HAP-1 (cell line): ENCODE results near the gene HIGD1A.
"Not testable (repeated sequence)": the region's sequence is repeated elsewhere in the genome, so short reads cannot be mapped to it uniquely, and the experiment has no call there.

Experiments used
- DNase-seq, 2 experiments: peaks; one replicate each; pipeline ENCODE4 v3.0.0-alpha.2; 2016 to 2020; ENCODE audit warnings: low spot score in 2 of 2
- H3K27me3 ChIP-seq: fragments of 250-450 bp; sonication (Bioruptor Pico); 2 replicates; pipeline ENCODE4 v1.5.1; 2020; ENCODE audit warnings: low read depth, mild to moderate bottlenecking, moderate library complexity
- H3K36me3 ChIP-seq: fragments of 250-450 bp; sonication (Bioruptor Pico); replicated peaks from 2 replicates; pipeline ENCODE4 v1.5.1; 2020; ENCODE audit warnings: mild to moderate bottlenecking
- H3K4me1 ChIP-seq: fragments of 250-450 bp; sonication (Bioruptor Pico); 2 replicates; pipeline ENCODE4 v1.5.1; 2020; ENCODE audit warnings: mild to moderate bottlenecking
- H3K4me3 ChIP-seq: fragments of 250-450 bp; sonication (Bioruptor Pico); 2 replicates; pipeline ENCODE4 v1.5.1; 2020; ENCODE audit warnings: mild to moderate bottlenecking, moderate library complexity
- H3K9me3 ChIP-seq: fragments of 250-450 bp; sonication (Bioruptor Pico); 2 replicates; pipeline ENCODE4 v1.5.1; 2020; ENCODE audit warnings: mild to moderate bottlenecking, moderate library complexity
- in situ Hi-C: fragments of 300-500 bp; cut with MboI; formaldehyde crosslinking; loops from 3 replicates; pipeline ENCODE4 v1.14.3; 2020; ENCODE audit warnings: low sequenced_read_pairs, inconsistent platforms, mixed read lengths

Gene HIGD1A

DNA sequence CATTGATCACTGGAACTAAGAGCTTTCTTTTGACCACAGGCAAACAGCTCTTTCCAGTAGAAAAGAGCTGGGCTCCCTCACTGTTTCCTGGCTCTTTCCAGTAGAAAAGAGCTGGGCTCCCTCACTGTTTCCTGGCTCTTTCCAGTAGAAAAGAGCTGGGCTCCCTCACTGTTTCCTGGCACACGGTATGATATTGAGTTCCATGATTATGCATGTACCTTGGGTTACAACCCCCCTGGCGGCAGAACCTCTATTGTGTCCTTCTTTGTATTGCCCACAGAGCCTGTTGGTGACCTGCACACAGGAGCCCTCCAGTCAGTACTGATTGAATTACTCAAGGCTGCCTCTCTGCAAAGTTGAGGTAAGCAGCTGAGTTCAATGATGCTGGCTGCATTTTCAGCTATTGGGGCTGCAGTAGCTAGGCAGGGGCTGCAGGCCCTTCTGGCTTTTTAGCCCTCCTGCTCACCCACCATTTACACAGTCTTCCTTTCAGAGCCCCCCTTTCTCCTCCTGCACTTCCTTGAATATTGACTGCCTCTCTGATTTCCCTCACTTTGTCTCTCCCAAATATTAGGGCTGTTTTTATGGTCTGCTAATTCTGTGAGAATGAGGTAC, 15.2 kb upstream of the HIGD1A start:
- peaks cover 9% of the 10 kb centered on the region for H3K4me1 ChIP-seq
- H3K36me3 ChIP-seq, result no peaks in the 10 kb centered on the region
- peaks cover 9% of the 10 kb centered on the region; the same call in 1 of the 2 replicates for H3K27me3 ChIP-seq
- H3K9me3 ChIP-seq, result no peaks in the 10 kb centered on the region
- H3K4me3 ChIP-seq, result no peak overlapping the region
- in situ Hi-C loops, result no loop called here
- DNase-seq, result peak in 1 of 2 experiments; percentile 44

DNA sequence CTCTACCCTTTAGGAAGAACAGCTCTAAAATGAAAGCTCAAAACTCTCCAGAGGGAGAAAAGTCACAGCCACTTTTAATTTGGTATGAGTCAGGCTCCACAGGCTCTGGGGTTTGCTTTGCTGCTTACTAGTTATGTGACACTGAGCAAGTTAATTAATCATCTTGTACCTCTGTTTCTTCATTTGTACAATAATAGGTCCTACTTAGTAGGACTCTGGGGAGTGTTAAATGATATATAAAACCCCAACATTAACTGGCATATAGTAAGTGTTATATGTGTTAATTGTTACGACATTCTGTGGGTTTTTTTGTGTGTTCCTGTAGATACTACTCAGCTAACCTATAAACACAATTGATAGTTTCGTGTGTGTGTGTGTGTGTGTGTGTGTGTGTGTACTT, 11.5 kb upstream of the HIGD1A start:
- DNase-seq, result no peak
- H3K4me1 ChIP-seq, result peaks cover 9% of the 10 kb centered on the region

GRCh38 chr3:42814914-42815507, 10.7 kb upstream of the HIGD1A start:
- Histone ChIP-seq H3K4me3 (no peak overlapping the region), H3K9me3 (no peaks in the 10 kb centered on the region), H3K36me3 (no peaks in the 10 kb centered on the region), H3K4me1 (peaks cover 7% of the 10 kb centered on the region), H3K27me3 (peaks cover 9% of the 10 kb centered on the region; the same call in 1 of the 2 replicates)
- in situ Hi-C loops, result no loop called here
- peak in 1 of 2 experiments; percentile 52 for DNase-seq

More for the DNA sequence above, 11.5 kb upstream of the HIGD1A start:
- in situ Hi-C loops, result no loop called here
- peaks cover 9% of the 10 kb centered on the region; the same call in 1 of the 2 replicates for H3K27me3 ChIP-seq
- H3K36me3 ChIP-seq, result no peaks in the 10 kb centered on the region
- no peaks in the 10 kb centered on the region for H3K9me3 ChIP-seq
- no peak overlapping the region for H3K4me3 ChIP-seq

- peaks cover 9% of the 10 kb centered on the region; the same call in 1 of the 2 replicates for H3K27me3 ChIP-seq
- no peaks in the 10 kb centered on the region for H3K36me3 ChIP-seq
- H3K9me3 ChIP-seq, result no peaks in the 10 kb centered on the region
- in situ Hi-C loops, result no loop called here
- no peak overlapping the region for H3K4me3 ChIP-seq
- DNase-seq, result no peak
- H3K4me1 ChIP-seq, result 0 out of 2 replicates have a peak, but pooled peaks cover 4% of the 10 kb centered on the region
Observed at GRCh38 chr3:42814246-42814645, 10.0 kb upstream of the HIGD1A start.

DNA sequence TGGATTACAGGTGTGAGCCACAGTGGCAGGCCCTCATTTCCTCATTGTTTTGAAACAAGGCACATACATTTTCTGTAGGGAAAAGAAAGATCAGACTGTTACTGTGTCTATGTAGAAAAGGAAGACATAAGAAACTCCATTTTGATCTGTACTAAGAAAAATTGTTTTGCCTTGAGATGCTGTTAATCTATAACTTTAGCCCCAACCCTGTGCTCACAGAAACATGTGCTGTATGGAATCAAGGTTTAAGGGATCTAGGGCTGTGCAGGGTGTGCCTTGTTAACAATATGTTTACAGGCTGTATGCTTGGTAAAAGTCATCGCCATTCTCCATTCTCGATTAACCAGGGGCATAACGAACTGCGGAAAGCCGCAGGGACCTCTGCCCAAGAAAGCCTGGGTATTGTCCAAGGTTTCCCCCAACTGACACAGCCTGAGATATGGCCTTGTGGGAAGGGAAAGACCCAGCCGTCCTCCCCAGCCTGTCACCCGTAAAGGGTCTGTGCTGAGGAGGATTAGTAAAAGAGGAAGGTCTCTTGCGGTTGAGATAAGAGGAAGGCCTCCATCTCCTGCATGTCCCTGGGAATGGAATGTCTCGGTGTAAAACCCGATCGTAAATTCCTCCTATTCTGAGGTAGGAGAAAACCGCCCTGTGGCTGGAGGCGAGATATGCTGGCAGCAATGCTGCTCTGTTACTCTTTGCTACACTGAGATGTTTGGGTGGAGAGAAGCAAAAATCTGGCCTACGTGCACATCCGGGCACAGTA, 7.0 kb upstream of the HIGD1A start:
- H3K36me3 ChIP-seq, H3K9me3 ChIP-seq, DNase-seq, in situ Hi-C loops, H3K27me3 ChIP-seq, H3K4me3 ChIP-seq: not testable (repeated sequence)
- H3K4me1 ChIP-seq, result peaks cover 17% of the 10 kb centered on the region

DNA sequence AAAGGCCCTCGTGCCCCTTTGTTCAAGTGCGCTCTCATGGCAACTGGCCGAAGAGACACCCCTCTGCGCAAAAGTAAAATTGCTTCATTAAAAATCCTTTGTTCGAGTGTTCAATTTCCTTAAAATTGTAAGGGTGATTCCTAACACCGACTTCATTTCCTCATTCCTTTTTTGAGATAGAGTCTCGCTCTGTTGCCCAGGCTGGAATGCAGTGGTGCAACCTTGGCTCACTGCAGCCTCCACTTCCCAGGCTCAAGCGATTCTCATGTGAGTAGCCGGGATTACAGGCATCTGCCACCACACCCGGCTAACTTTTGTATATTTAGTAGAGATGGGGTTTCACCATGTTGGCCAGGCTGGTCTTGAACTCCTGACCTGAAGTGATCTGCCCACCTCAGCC, 6.4 kb upstream of the HIGD1A start:
- H3K4me3 ChIP-seq, H3K9me3 ChIP-seq, H3K36me3 ChIP-seq, DNase-seq, in situ Hi-C loops, H3K27me3 ChIP-seq: not testable (repeated sequence)
- H3K4me1 ChIP-seq, result peaks cover 17% of the 10 kb centered on the region

DNA sequence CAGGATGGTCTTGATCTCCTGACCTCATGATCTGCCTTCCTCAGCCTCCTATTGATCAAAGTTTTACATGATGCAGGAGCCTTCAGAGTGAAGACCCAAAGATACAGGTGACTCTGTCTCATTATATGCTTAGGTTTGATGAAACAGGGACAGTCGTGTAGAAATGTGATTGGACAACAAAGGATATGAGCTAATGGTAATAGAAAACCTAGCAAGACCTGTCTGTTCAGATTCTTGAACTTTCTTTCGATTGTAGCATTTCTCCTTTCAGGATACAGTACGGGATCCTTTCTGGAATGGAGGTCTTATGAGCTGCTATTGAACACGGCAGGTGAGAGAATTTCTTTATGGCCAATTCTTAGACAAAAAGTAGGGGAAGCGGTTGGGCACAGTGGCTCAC, 4.9 kb upstream of the HIGD1A start, which contains the start of gene ACKR2:
Gene ACKR2, plus strand, starts transcription at position 244 of the 400 bp plus-strand sequence. CDS start 55,058 bp downstream, outside the sequence.
- Histone ChIP-seq H3K36me3 (no peaks in the 10 kb centered on the region), H3K9me3 (no peaks in the 10 kb centered on the region), H3K4me1 (peaks cover 16% of the 10 kb centered on the region), H3K4me3 (no peak within 1 kb of the TSS), H3K27me3 (no peaks in the 10 kb centered on the region)
- in situ Hi-C loops, result no loop called here
- no peak for DNase-seq

DNA sequence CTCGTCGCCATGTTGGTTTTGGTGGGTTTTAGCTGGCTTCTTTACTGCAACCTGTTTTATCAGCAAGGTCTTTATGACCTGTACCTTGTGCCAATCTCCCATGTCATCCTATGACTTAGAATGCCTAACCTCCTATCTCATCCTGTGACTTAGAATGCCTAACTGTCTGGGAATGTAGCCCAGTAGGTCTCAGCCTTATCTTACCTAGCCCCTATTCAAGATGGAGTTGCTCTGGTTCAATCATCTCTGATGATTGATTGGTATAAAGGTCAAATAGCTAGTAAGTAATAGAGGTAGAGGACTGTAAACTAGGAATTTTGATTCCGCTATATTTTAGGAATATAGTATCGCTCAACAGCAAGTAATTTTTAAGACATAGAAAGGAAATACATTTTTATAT, 3.6 kb upstream of the HIGD1A start:
- H3K4me1 ChIP-seq, result peaks cover 19% of the 10 kb centered on the region
- no peaks in the 10 kb centered on the region for H3K27me3 ChIP-seq
- no peak overlapping the region for H3K4me3 ChIP-seq
- no peaks in the 10 kb centered on the region for H3K9me3 ChIP-seq
- DNase-seq, result no peak
- no peaks in the 10 kb centered on the region for H3K36me3 ChIP-seq
- in situ Hi-C loops, result no loop called here

DNA sequence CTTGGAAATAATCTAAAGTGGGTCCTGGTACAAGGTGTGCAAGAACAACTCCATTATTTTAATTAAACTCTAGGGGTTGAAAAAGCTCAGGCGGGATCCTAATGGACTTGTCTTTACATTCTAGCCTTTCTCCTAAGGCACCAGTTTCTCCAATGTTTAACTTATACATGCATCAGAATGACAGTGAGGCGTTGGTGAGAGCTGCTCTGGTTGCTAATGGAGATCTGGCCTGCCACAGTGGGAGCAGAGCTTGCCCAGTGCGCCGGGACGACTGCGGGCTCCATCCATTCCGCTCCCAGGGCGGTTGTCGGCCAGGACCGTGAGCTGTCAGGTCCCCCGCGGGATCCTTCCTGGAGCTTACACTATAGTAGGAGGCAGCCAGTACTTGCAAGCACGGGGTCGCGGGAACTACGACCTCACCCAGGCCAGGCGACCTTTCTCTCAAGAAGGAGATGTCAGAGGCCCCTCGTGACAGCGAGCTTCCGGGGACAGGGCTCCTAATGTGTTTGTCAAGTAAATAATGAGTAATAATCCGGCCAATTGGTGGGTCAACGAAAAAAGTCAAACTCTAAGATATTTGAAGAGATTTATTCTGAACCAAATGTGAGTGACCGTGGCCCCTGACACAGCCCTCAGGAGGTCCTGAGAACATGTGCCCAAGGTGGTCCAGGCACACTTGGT, 991 bp upstream of the HIGD1A start:
- no peaks in the 10 kb centered on the region for H3K9me3 ChIP-seq
- no peak for DNase-seq
- H3K36me3 ChIP-seq, result no peaks in the 10 kb centered on the region; the same call in 1 of the 2 replicates
- no peaks in the 10 kb centered on the region for H3K27me3 ChIP-seq
- H3K4me1 ChIP-seq, result peaks cover 25% of the 10 kb centered on the region
- peak overlapping the region; percentile 71 for H3K4me3 ChIP-seq
- in situ Hi-C loops, result no loop called here

DNA sequence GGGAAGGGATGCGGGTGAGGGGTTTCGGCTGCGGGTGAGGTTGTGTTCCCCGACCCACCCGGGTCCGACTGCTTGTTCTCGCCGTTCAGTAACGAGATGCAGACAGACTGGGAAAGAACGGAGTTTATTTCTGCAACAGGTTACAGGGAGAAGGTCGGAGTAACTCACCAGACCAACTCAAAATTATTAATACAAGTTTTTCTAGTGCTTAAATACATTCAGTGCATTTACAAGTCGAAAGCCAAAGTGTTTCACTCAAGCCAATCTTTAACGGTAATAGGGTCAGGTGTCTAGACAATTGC, 492 bp upstream of the HIGD1A start:
- H3K4me3 ChIP-seq, result peak overlapping the region; percentile 71
- no peaks in the 10 kb centered on the region for H3K27me3 ChIP-seq
- H3K4me1 ChIP-seq, result peaks cover 25% of the 10 kb centered on the region
- H3K36me3 ChIP-seq, result peaks cover 3% of the 10 kb centered on the region; the same call in 1 of the 2 replicates
- no peak for DNase-seq
- H3K9me3 ChIP-seq, result no peaks in the 10 kb centered on the region; the same call in 1 of the 2 replicates
- in situ Hi-C loops, result no loop called here

GRCh38 chr3:42803414-42804105, 730 bp downstream of the HIGD1A start:
- Histone ChIP-seq H3K9me3 (no peaks in the 10 kb centered on the region; the same call in 1 of the 2 replicates), H3K36me3 (peaks cover 5% of the 10 kb centered on the region; the same call in 1 of the 2 replicates), H3K4me3 (peak overlapping the region; percentile 71), H3K27me3 (no peaks in the 10 kb centered on the region), H3K4me1 (peaks cover 25% of the 10 kb centered on the region)
- in situ Hi-C loops, result no loop called here
- DNase-seq, result peak; percentile 36 to 43

DNA sequence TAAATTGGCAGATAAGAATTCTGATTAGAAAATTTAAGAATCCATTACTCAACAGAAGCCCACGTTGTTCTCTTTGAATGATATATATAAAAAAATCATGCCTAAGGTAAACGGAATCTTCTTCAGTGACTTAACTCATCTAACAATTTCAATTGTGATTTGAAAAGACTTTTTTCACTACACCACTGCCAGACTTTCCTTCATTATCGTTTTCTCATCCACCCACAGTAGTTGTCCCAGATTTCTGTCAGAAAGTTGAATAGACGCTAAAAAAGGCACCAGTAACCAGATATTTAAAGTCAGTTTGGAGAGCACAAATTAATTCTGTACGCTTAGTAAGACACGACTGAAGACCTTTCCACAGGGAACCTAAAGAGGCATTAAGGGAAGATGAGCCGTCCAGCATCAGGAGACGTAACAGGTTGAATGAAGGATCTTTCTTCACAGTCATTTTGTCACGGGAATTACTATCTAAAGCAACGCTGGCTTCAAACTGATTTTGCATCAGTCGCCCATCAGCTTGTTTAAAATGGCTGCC, 1.3 kb downstream of the HIGD1A start:
- no peak for DNase-seq
- Histone ChIP-seq H3K4me1 (peaks cover 24% of the 10 kb centered on the region), H3K27me3 (no peaks in the 10 kb centered on the region), H3K9me3 (no peaks in the 10 kb centered on the region; the same call in 1 of the 2 replicates), H3K4me3 (peak overlapping the region; percentile 71), H3K36me3 (peaks cover 5% of the 10 kb centered on the region; the same call in 1 of the 2 replicates)
- in situ Hi-C loops, result no loop called here

GRCh38 chr3:42801784-42802183, 2.5 kb downstream of the HIGD1A start:
- Histone ChIP-seq H3K36me3 (peaks cover 5% of the 10 kb centered on the region; the same call in 1 of the 2 replicates), H3K9me3 (no peaks in the 10 kb centered on the region; the same call in 1 of the 2 replicates), H3K4me1 (peaks cover 13% of the 10 kb centered on the region), H3K4me3 (no peak overlapping the region), H3K27me3 (no peaks in the 10 kb centered on the region)
- in situ Hi-C loops, result no loop called here
- no peak for DNase-seq
